Measurements from ENCODE around the gene PHF20. TPM values are rescaled to one million over a fixed set of nuclear protein-coding genes. Genes with fewer than 3 reads are reported as not detected.

The PHF20 gene
- total and polyA plus RNA-seq, 4 donors = 17.5 to 51.5 (median 32.6) TPM

DNA sequence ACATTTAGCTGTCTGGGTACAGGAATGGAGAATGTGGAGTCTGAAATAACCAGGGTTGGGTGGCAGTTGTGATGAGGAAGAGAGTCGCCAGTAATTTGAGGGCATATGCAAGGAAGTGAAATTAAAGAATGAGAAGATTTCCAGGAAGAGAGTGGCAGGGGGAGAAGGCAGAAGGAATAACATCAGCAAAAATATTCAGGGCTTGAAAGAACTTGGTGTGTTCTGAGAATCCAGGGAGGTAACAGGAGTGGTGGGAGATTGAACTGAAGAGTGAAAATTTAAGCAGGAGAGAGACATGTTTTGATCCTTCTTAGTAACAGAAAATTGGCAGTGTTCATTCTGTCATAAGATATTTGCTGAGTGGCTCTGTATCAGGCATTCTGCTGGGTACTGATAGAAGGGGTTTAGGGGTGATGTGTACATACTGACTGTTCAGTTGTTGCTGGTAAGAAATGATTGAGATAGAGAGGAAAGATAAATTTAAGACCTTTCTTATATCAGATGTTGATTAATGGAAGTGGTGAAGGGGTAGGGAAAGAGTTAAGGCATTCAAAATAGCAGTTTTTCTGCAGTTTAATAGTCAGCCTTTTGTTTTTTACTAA, 54.7 kb downstream of the PHF20 start:
- Histone ChIP-seq H3K36me3 (ENCODE audit: control insufficient read depth in 4 of 4, insufficient read depth in 4 of 4, low read length in 4 of 4) (peaks cover 0 to 5% (median 3%) of the 10 kb centered on the region in 4 donors), H3K27ac (ENCODE audit: low read depth in 1 of 2, low read length in 1 of 2) (peak overlapping the region in 1 of 2 donors; percentile 34), H3K4me1 (ENCODE audit: control insufficient read depth in 5 of 5, insufficient read depth in 5 of 5, low read length in 5 of 5) (peaks cover 0 to 12% (median 0%) of the 10 kb centered on the region in 5 donors), H3K27me3 (ENCODE audit: control insufficient read depth in 3 of 3, insufficient read depth in 3 of 3, low read length in 2 of 3) (no peaks in the 10 kb centered on the region), H3K9ac (ENCODE audit: insufficient read depth in 1 of 2, low read length in 2 of 2) (no peak overlapping the region), H3K4me3 (no peak overlapping the region), H3K9me3 (ENCODE audit: control insufficient read depth in 4 of 4, insufficient read depth in 3 of 4, low read length in 3 of 4) (peaks cover 0 to 1% (median 0%) of the 10 kb centered on the region in 4 donors)
- WGBS, 2 donors = 79 to 82% methylated on average over 1 of the region's 1 CpG
- no peak for TF ChIP-seq CTCF (IDR thresholded peaks at IDR 0.05; ENCODE audit: control extremely low read depth, extremely low read depth)
- no peak for ATAC-seq (ENCODE audit: insufficient read depth, low FRiP score)
- DNase-seq = no peak

GRCh38 chr20:35828434-35828833, 56.6 kb downstream of the PHF20 start:
- H3K4me3 ChIP-seq = no peak overlapping the region
- WGBS, 2 donors = 86 to 91% methylated on average over 3 of the region's 3 CpGs
- H3K36me3 ChIP-seq (ENCODE audit: control insufficient read depth in 4 of 4, insufficient read depth in 4 of 4, low read length in 4 of 4) = peaks cover 0 to 3% (median 2%) of the 10 kb centered on the region in 4 donors
- no peaks in the 10 kb centered on the region for H3K27me3 ChIP-seq (ENCODE audit: control insufficient read depth in 3 of 3, insufficient read depth in 3 of 3, low read length in 2 of 3)
- peak overlapping the region in 1 of 2 donors; percentile 88 for H3K27ac ChIP-seq (ENCODE audit: low read depth in 1 of 2, low read length in 1 of 2)
- peaks cover 0 to 12% (median 0%) of the 10 kb centered on the region in 5 donors for H3K4me1 ChIP-seq (ENCODE audit: control insufficient read depth in 5 of 5, insufficient read depth in 5 of 5, low read length in 5 of 5)
- peaks cover 0 to 1% (median 0%) of the 10 kb centered on the region in 4 donors for H3K9me3 ChIP-seq (ENCODE audit: control insufficient read depth in 4 of 4, insufficient read depth in 3 of 4, low read length in 3 of 4)
- ATAC-seq (ENCODE audit: insufficient read depth, low FRiP score) = no peak
- no peak overlapping the region for H3K9ac ChIP-seq (ENCODE audit: insufficient read depth in 1 of 2, low read length in 2 of 2)
- DNase-seq = no peak
- TF ChIP-seq CTCF (IDR thresholded peaks at IDR 0.05; ENCODE audit: control extremely low read depth, extremely low read depth) = no peak

DNA sequence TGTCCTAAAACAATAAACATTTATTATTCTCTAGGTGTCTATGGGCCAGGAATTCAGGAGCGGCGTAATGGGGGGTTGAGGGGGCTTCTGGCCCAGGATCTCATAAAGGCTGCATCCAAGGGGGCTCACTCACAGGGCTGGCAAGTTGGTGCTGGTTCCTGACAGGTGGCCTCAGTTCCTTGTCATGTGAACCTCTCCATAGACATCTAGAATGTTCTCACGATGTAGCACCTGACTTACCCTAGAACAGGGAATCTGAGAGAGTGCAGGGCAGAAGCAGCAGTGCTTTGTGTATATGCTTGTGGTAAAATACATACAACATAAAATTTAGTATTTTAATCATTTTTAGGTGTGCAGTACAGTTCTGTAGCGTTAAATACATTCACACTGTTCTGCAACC, 57.1 kb downstream of the PHF20 start:
- ATAC-seq (ENCODE audit: insufficient read depth, low FRiP score) (no peak), DNase-seq (no peak)
- Histone ChIP-seq H3K9me3 (ENCODE audit: control insufficient read depth in 4 of 4, insufficient read depth in 3 of 4, low read length in 3 of 4) (peaks cover 0 to 1% (median 0%) of the 10 kb centered on the region in 4 donors), H3K27me3 (ENCODE audit: control insufficient read depth in 3 of 3, insufficient read depth in 3 of 3, low read length in 2 of 3) (no peaks in the 10 kb centered on the region), H3K4me1 (ENCODE audit: control insufficient read depth in 5 of 5, insufficient read depth in 5 of 5, low read length in 5 of 5) (peaks cover 0 to 12% (median 0%) of the 10 kb centered on the region in 5 donors), H3K27ac (ENCODE audit: low read depth in 1 of 2, low read length in 1 of 2) (peak overlapping the region in 1 of 2 donors; percentile 88), H3K9ac (ENCODE audit: insufficient read depth in 1 of 2, low read length in 2 of 2) (no peak overlapping the region), H3K4me3 (no peak overlapping the region), H3K36me3 (ENCODE audit: control insufficient read depth in 4 of 4, insufficient read depth in 4 of 4, low read length in 4 of 4) (peaks cover 0 to 2% (median 0%) of the 10 kb centered on the region in 4 donors)
- TF ChIP-seq CTCF (IDR thresholded peaks at IDR 0.05; ENCODE audit: control extremely low read depth, extremely low read depth) = no peak
- 95 to 98% methylated on average over 4 of the region's 4 CpGs for WGBS, 2 donors
